ENCODE measurements around the gene CHFR. TPM values are rescaled to one million over a fixed set of nuclear protein-coding genes. Genes with fewer than 3 reads are reported as not detected.
A peak's percentile ranks its signal among the peaks of the same experiment; 100 is the strongest.

Gene CHFR
- total RNA-seq, 2 donors from 2014 or later = 57.0 to 80.4 TPM

GRCh38 chr12:132923356-132923909 lies 36.0 kb upstream of the CHFR start:
- Histone ChIP-seq H3K27ac (ENCODE audit: low read depth, low read length) (no peak overlapping the region), H3K4me3 (ENCODE audit: low read length) (peak overlapping the region; percentile 67), H3K27me3 (ENCODE audit: control insufficient read depth, insufficient read depth, low read length, poor library complexity, severe bottlenecking) (no peaks in the 10 kb centered on the region), H3K9ac (ENCODE audit: extremely low read depth, low read length, poor library complexity, severe bottlenecking) (no peak overlapping the region), H3K36me3 (ENCODE audit: control insufficient read depth, insufficient read depth, low read length) (peaks cover 22% of the 10 kb centered on the region), H3K9me3 (ENCODE audit: control insufficient read depth, low read length) (peaks cover 91% of the 10 kb centered on the region), H3K4me1 (ENCODE audit: control insufficient read depth, insufficient read depth, low read length) (no peaks in the 10 kb centered on the region)
- Mint-ChIP-seq H3K36me3 (ENCODE audit: low read depth) (peaks cover 61% of the 10 kb centered on the region), H3K27me3 (ENCODE audit: insufficient read depth) (no peaks in the 10 kb centered on the region), H3K4me1 (no peaks in the 10 kb centered on the region), H3K4me3 (no peak overlapping the region), H3K9me3 (peaks cover 99% of the 10 kb centered on the region), H3K27ac (no peak overlapping the region)
- WGBS, 2 experiments (ENCODE audit: insufficient coverage in 1 of 2, insufficient read length in 1 of 2) = 36% methylated on average over 1 of the region's 1 CpG; no CpG with 5 or more reads in 1 of the 2 experiments
- DNase-seq = no peak
- TF ChIP-seq CTCF (conservative IDR thresholded peaks at IDR 0.05) = no peak

GRCh38 chr12:132922676-132923075 lies 35.3 kb upstream of the CHFR start:
- WGBS, 2 experiments (ENCODE audit: insufficient coverage in 1 of 2, insufficient read length in 1 of 2) = 84 to 86% methylated on average over 1 to 3 of the region's 4 CpGs
- H3K9me3 Mint-ChIP-seq = peaks cover 100% of the 10 kb centered on the region

GRCh38 chr12:132921685-132922084 lies 34.3 kb upstream of the CHFR start:
- DNase-seq = peak; percentile 74
- peaks cover 96% of the 10 kb centered on the region for H3K9me3 Mint-ChIP-seq
- Histone ChIP-seq H3K27me3 (ENCODE audit: control insufficient read depth, insufficient read depth, low read length, poor library complexity, severe bottlenecking) (no peaks in the 10 kb centered on the region), H3K9ac (ENCODE audit: extremely low read depth, low read length, poor library complexity, severe bottlenecking) (no peak overlapping the region), H3K27ac (ENCODE audit: low read depth, low read length) (no peak overlapping the region), H3K4me1 (ENCODE audit: control insufficient read depth, insufficient read depth, low read length) (no peaks in the 10 kb centered on the region), H3K36me3 (ENCODE audit: control insufficient read depth, insufficient read depth, low read length) (peaks cover 13% of the 10 kb centered on the region), H3K4me3 (ENCODE audit: low read length) (peak overlapping the region; percentile 59), H3K9me3 (ENCODE audit: control insufficient read depth, low read length) (peaks cover 85% of the 10 kb centered on the region)
- no peaks in the 10 kb centered on the region for H3K27me3 Mint-ChIP-seq (ENCODE audit: insufficient read depth)
- 88 to 97% methylated on average over 9 of the region's 9 CpGs for WGBS, 2 experiments (ENCODE audit: insufficient coverage in 1 of 2, insufficient read length in 1 of 2)
- no peak overlapping the region for H3K27ac Mint-ChIP-seq
- peaks cover 47% of the 10 kb centered on the region for H3K36me3 Mint-ChIP-seq (ENCODE audit: low read depth)
- no peaks in the 10 kb centered on the region for H3K4me1 Mint-ChIP-seq
- TF ChIP-seq CTCF (conservative IDR thresholded peaks at IDR 0.05) = peak; percentile 63
- H3K4me3 Mint-ChIP-seq = no peak overlapping the region

More at GRCh38 chr12:132922676-132923075, 35.3 kb upstream of the CHFR start:
- Mint-ChIP-seq H3K27ac (no peak overlapping the region), H3K36me3 (ENCODE audit: low read depth) (peaks cover 54% of the 10 kb centered on the region), H3K4me3 (no peak overlapping the region), H3K4me1 (no peaks in the 10 kb centered on the region), H3K27me3 (ENCODE audit: insufficient read depth) (no peaks in the 10 kb centered on the region)
- Histone ChIP-seq H3K27me3 (ENCODE audit: control insufficient read depth, insufficient read depth, low read length, poor library complexity, severe bottlenecking) (no peaks in the 10 kb centered on the region), H3K9me3 (ENCODE audit: control insufficient read depth, low read length) (peaks cover 91% of the 10 kb centered on the region), H3K9ac (ENCODE audit: extremely low read depth, low read length, poor library complexity, severe bottlenecking) (no peak overlapping the region), H3K27ac (ENCODE audit: low read depth, low read length) (no peak overlapping the region), H3K4me1 (ENCODE audit: control insufficient read depth, insufficient read depth, low read length) (no peaks in the 10 kb centered on the region), H3K36me3 (ENCODE audit: control insufficient read depth, insufficient read depth, low read length) (peaks cover 16% of the 10 kb centered on the region), H3K4me3 (ENCODE audit: low read length) (no peak overlapping the region)
- DNase-seq = no peak
- no peak for TF ChIP-seq CTCF (conservative IDR thresholded peaks at IDR 0.05)
